ACC112 (cell line): ENCODE data around the gene CSTF1.

Experiments
- H2AFZ ChIP-seq: fragments of 200-600 bp; sonication (generic); one replicate; pipeline ENCODE4 v1.6.0; 2017; ENCODE audit warnings: antibody characterized with exemption, low read length; ENCODE audit not compliant: unreplicated experiment
- H3K27ac ChIP-seq: fragments of 200-600 bp; sonication (generic); 2 replicates; pipeline ENCODE4 v1.5.1; 2014; ENCODE audit warnings: low read depth, mild to moderate bottlenecking, antibody characterized with exemption, low read length, moderate library complexity
- H3K27me3 ChIP-seq: fragments of 200-600 bp; sonication (generic); 2 replicates; pipeline ENCODE4 v1.6.1; 2014; ENCODE audit warnings: mild to moderate bottlenecking, antibody characterized with exemption, low read length, moderate library complexity, mixed read lengths; ENCODE audit not compliant: insufficient read depth
- H3K36me3 ChIP-seq: fragments of 200-600 bp; sonication (generic); 2 replicates; pipeline ENCODE4 v1.6.1; 2016; ENCODE audit warnings: mild to moderate bottlenecking, antibody characterized with exemption, low read length, moderate library complexity, mixed read lengths; ENCODE audit not compliant: insufficient read depth
- H3K4me1 ChIP-seq: fragments of 200-600 bp; sonication (generic); one replicate; pipeline ENCODE4 v1.6.1; 2016; ENCODE audit warnings: low read length, mixed read lengths; ENCODE audit not compliant: insufficient read depth, unreplicated experiment, control insufficient read depth
- H3K4me3 ChIP-seq: fragments of 200-600 bp; sonication (generic); 2 replicates; pipeline ENCODE4 v1.5.1; 2014; ENCODE audit warnings: mild to moderate bottlenecking, low read depth, low read length
- H3K79me2 ChIP-seq: fragments of 200-600 bp; sonication (generic); one replicate; pipeline ENCODE4 v1.6.0; 2016; ENCODE audit warnings: low read length; ENCODE audit not compliant: control insufficient read depth, unreplicated experiment, insufficient read depth

The CSTF1 gene

DNA sequence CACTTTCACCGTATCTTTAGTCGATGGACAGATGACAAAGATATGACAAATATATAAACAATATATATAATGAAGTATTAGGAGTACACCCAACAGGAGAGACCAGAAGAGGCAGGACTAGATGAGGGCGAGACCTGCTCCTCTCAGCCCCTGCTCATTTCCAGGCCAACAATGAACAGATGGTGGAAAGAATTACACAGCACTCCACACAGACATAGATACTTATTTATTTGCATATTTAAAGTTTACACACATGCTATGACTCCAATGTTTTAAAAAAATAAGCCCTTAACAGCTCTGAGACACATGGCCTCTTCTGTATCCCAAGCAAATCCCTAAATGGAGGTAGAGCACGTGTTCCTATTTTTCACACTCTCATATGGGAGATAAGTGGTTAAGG lies 23.3 kb upstream of the CSTF1 start:
- Histone ChIP-seq H2AFZ (no peak overlapping the region), H3K4me3 (no peak overlapping the region), H3K27ac (no peak overlapping the region), H3K79me2 (peaks cover 26% of the 10 kb centered on the region), H3K27me3 (no peaks in the 10 kb centered on the region), H3K36me3 (peaks cover 22% of the 10 kb centered on the region), H3K4me1 (peaks cover 6% of the 10 kb centered on the region)

DNA sequence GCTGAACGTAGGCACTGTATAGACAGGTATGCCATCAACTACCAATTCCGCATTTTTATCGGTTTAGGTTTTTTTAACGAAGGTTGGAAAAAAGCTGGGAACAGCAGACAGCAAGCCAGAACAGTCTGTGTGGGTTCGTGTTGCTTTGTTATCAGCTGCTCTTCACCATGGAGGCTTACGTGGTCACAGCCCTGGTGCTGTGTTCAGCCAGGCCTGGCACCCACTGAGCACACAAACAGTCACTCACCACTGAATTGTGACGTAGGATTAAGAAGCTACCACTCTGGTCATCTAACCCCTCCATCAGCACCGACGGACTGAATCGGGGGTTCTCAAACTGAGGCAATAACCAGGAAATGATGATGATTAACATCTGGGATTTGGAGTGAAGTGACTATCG lies 20.5 kb upstream of the CSTF1 start:
- Histone ChIP-seq H2AFZ (no peak overlapping the region), H3K27me3 (no peaks in the 10 kb centered on the region), H3K79me2 (peaks cover 52% of the 10 kb centered on the region), H3K4me3 (no peak overlapping the region), H3K36me3 (peaks cover 22% of the 10 kb centered on the region), H3K4me1 (peaks cover 12% of the 10 kb centered on the region), H3K27ac (no peak overlapping the region)

DNA sequence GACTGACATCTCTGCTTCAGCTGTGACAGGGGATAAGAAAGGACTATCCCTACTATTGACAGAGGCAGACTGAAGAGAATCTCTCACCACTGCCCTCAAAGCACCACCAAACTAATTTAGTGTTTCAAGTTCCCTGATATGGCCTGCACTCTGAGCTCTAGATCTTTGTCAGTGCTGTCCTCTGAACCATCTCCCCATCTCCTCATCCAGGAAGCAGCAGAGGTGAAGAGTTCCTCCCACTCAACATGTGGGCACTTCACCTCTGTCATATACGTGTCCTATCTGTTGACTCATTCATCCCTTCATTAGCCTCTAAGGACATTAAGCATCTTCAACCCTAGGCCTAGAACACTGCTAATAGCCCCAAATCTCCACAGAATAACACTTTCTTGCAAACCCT lies 19.6 kb upstream of the CSTF1 start:
- H2AFZ ChIP-seq = no peak overlapping the region
- H3K4me3 ChIP-seq = no peak overlapping the region
- H3K27me3 ChIP-seq = no peaks in the 10 kb centered on the region
- H3K4me1 ChIP-seq = peaks cover 12% of the 10 kb centered on the region
- H3K36me3 ChIP-seq = peaks cover 25% of the 10 kb centered on the region
- H3K27ac ChIP-seq = no peak overlapping the region
- H3K79me2 ChIP-seq = peaks cover 59% of the 10 kb centered on the region

DNA sequence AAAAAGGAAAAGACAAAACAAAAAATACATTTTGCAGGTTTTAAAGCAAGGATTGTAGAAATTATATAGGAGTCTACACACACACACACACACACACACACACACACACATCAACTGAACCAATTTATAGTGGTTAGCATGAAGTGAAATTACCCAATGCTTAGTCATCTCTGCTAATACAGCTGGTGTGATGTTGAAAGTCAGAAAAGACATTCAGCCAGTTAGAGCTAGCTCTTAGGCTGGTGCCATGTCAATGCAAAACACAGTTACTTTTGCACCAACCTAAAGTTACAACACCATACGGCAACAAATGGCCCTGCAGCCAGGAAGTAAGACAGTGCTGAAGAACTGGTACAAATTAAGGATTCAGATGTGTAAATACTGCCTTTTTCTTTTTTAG lies 18.5 kb upstream of the CSTF1 start:
- no peak overlapping the region for H2AFZ ChIP-seq
- H3K4me3 ChIP-seq = no peak overlapping the region
- H3K4me1 ChIP-seq = peaks cover 12% of the 10 kb centered on the region
- H3K79me2 ChIP-seq = peaks cover 70% of the 10 kb centered on the region
- H3K27ac ChIP-seq = peak overlapping the region; percentile 49
- H3K36me3 ChIP-seq = peaks cover 36% of the 10 kb centered on the region
- H3K27me3 ChIP-seq = no peaks in the 10 kb centered on the region

DNA sequence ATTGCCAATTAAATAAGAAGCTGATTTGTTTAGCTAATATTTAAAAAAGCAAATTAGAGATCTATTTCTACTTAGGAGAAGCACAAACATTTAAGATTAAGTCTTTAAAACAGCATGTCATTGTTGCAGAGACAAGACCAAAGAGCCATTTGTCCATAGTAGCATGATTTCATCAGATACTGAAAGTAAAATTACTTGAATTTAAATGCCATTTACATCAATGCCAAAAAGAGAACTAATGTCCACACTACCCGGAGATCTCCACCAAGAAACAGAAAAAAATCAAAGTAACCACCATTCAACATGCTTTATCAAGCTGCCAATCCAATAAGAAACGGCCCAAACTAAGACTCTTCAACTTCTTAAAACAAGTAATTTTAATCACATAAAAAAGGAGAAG lies 16.1 kb upstream of the CSTF1 start:
- Histone ChIP-seq H3K27me3 (no peaks in the 10 kb centered on the region), H3K4me3 (no peak overlapping the region), H3K27ac (no peak overlapping the region), H3K4me1 (peaks cover 12% of the 10 kb centered on the region), H3K79me2 (peaks cover 83% of the 10 kb centered on the region), H2AFZ (no peak overlapping the region), H3K36me3 (peaks cover 41% of the 10 kb centered on the region)

DNA sequence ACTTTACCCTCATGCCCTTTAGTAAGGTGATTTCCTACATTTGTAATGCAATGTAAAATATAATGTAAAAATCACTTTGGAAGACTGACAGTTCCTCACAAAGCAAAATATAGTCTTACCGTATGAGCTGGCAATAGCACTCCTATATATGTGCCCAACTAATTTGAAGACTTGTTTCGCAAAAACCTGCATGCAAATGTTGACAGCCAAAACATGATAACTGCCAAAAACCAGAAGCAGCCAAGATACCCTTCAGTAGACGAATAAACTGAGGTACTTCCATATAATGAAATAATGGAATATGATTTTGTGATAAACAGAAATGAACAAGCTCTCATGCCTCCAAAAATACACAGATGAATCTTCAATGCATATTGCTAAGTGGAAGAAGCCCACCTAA lies 14.1 kb upstream of the CSTF1 start:
- Histone ChIP-seq H3K4me1 (peaks cover 12% of the 10 kb centered on the region), H2AFZ (no peak overlapping the region), H3K27ac (no peak overlapping the region), H3K27me3 (no peaks in the 10 kb centered on the region), H3K36me3 (peaks cover 31% of the 10 kb centered on the region), H3K79me2 (peaks cover 75% of the 10 kb centered on the region), H3K4me3 (no peak overlapping the region)

DNA sequence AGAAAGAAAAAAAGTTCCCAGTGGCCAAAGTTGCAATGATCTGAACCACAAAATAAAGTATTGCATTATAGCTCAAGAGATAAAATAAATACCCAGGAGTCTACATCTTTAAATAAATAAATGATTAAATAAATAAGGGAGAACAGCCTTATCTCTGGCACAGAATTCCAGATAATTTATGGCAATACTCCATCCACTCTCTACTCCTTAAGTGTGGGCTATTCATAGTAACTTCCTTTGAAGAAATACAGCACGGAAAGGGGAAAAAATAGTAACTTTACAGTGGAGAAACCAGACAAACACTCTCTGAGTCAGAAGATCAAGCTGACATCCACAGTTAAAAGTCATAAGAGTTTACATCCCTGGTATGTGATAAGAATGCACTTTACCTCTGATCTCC lies 12.1 kb upstream of the CSTF1 start:
- H3K36me3 ChIP-seq = peaks cover 33% of the 10 kb centered on the region
- H3K27me3 ChIP-seq = no peaks in the 10 kb centered on the region
- no peak overlapping the region for H2AFZ ChIP-seq
- H3K79me2 ChIP-seq = peaks cover 77% of the 10 kb centered on the region
- peaks cover 4% of the 10 kb centered on the region for H3K4me1 ChIP-seq
- H3K4me3 ChIP-seq = no peak overlapping the region
- no peak overlapping the region for H3K27ac ChIP-seq

DNA sequence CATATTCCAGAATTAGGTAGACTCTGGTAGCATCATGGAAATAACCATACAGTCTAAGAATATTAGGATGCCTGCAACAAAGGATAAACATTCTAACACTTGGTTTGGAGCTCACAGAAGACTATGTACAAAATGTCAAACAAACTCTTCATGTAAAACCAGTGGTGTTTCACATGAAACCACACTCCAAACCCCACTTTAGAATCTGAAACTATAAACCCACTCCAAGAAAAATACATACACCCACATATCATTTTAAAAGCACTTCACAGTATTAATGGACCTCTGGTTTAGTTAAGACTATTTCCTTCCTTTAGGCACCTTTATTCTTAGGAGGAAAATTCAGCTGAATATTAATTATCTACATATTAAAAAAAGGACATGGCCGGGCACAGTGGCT lies 10.9 kb upstream of the CSTF1 start:
- Histone ChIP-seq H3K4me1 (no peaks in the 10 kb centered on the region), H3K27me3 (no peaks in the 10 kb centered on the region), H3K27ac (no peak overlapping the region), H3K36me3 (peaks cover 38% of the 10 kb centered on the region), H3K79me2 (peaks cover 75% of the 10 kb centered on the region), H3K4me3 (no peak overlapping the region), H2AFZ (no peak overlapping the region)

DNA sequence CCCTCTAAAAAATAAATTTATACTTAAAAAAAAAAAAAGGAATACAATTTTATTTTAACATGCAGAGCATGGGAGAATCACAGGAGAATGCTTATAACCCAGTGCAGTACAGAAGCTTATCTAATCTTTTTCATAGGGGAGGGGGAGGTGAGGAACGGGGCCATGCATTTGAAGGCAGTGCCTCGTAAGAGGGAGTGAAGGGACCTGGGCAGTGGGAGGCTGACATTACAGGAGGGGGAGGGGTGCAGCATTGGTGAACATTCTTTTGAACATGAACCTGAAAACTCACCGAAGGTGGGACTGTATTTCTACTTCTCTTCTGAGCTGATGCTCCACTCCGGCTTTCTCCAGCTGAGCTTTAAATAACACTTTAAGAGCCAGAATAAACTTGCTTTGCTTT lies 9.7 kb upstream of the CSTF1 start:
- H3K36me3 ChIP-seq = peaks cover 40% of the 10 kb centered on the region

DNA sequence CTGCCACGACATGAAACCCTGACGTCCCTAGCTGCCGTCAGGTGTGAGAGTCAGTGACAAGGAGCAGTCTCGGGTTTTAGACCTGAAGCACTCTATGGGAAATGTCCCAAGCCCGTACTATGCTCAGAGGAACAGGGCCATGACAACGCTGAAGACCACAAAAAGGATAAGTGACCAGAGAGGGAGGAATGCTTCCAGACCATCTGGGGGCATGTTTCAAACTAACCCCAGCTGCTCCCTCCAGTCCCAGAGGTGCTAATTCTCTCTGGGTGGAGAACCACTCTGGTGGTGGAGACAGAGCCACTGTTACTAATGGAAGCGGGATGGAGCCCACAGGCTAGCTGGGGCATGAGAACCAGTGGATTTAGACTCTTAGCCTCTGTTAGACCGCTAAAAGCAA lies 9.1 kb upstream of the CSTF1 start:
- no peaks in the 10 kb centered on the region for H3K4me1 ChIP-seq
- H3K36me3 ChIP-seq = peaks cover 34% of the 10 kb centered on the region
- H3K4me3 ChIP-seq = no peak overlapping the region
- H2AFZ ChIP-seq = no peak overlapping the region
- no peaks in the 10 kb centered on the region for H3K27me3 ChIP-seq
- no peak overlapping the region for H3K27ac ChIP-seq
- peaks cover 76% of the 10 kb centered on the region for H3K79me2 ChIP-seq

More for the DNA sequence above, 9.7 kb upstream of the CSTF1 start:
- H2AFZ ChIP-seq = no peak overlapping the region
- H3K4me3 ChIP-seq = no peak overlapping the region
- H3K27ac ChIP-seq = no peak overlapping the region
- no peaks in the 10 kb centered on the region for H3K27me3 ChIP-seq
- no peaks in the 10 kb centered on the region for H3K4me1 ChIP-seq
- peaks cover 76% of the 10 kb centered on the region for H3K79me2 ChIP-seq

DNA sequence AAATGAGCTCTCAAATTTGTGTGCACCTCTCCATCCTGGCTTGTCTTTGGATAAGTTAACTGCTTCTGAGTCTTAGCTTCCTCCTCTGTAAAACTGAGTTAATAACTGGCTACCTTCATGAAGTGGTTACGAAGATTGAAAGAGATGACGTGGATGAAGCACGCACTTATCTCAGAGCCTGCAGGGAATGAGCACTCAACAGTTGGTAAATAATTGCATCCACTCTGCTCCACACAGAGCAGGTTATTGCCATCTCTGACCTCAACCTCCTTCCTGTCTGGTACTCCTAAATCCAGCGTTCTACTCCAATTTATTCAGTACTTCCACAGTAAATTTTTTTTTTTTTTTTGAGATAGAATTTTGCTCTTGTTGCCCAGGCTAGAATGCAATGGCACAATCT lies 7.3 kb upstream of the CSTF1 start:
- no peaks in the 10 kb centered on the region for H3K4me1 ChIP-seq
- no peak overlapping the region for H2AFZ ChIP-seq
- H3K36me3 ChIP-seq = peaks cover 26% of the 10 kb centered on the region
- H3K27ac ChIP-seq = no peak overlapping the region
- peaks cover 82% of the 10 kb centered on the region for H3K79me2 ChIP-seq
- no peak overlapping the region for H3K4me3 ChIP-seq
- H3K27me3 ChIP-seq = no peaks in the 10 kb centered on the region
